Hepatocyte (in vitro differentiated cells): Measurements from ENCODE around the gene ZNF419. TPM values are rescaled to one million over a fixed set of nuclear protein-coding genes. Genes with fewer than 3 reads are reported as not detected.

Experiments used
- DNase-seq: peaks from one replicate; pipeline ENCODE4 v3.0.0-alpha.2; 2016; ENCODE audit warnings: low spot score
- H2AFZ ChIP-seq: fragments of 200-600 bp; sonication (generic); 2 replicates; pipeline ENCODE4 v1.6.0; 2016; ENCODE audit warnings: antibody characterized with exemption, mild to moderate bottlenecking
- H3K27ac ChIP-seq: fragments of 200-600 bp; sonication (generic); 2 replicates; pipeline ENCODE4 v1.5.1; 2016; ENCODE audit warnings: mild to moderate bottlenecking
- H3K27me3 ChIP-seq: fragments of 200-600 bp; sonication (generic); 2 replicates; pipeline ENCODE4 v1.6.1; 2016
- H3K36me3 ChIP-seq: fragments of 200-600 bp; sonication (generic); replicated peaks from 2 replicates; pipeline ENCODE4 v1.5.1; 2016; ENCODE audit warnings: low read depth; ENCODE audit not compliant: insufficient read depth
- H3K4me1 ChIP-seq: fragments of 200-600 bp; sonication (generic); 2 replicates; pipeline ENCODE4 v1.5.1; 2016; ENCODE audit warnings: mild to moderate bottlenecking, moderate library complexity; ENCODE audit not compliant: insufficient read depth
- H3K4me2 ChIP-seq: fragments of 200-600 bp; sonication (generic); 2 replicates; pipeline ENCODE4 v1.6.0; 2016
- H3K4me3 ChIP-seq: fragments of 200-600 bp; sonication (generic); 2 replicates; pipeline ENCODE4 v1.5.1; 2016; ENCODE audit warnings: mild to moderate bottlenecking
- H3K79me2 ChIP-seq: fragments of 200-600 bp; sonication (generic); 2 replicates; pipeline ENCODE4 v1.6.0; 2017; ENCODE audit warnings: mild to moderate bottlenecking
- H3K9me2 ChIP-seq: fragments of 200-600 bp; sonication (generic); replicated peaks from 2 replicates; pipeline ENCODE4 v1.6.0; 2017; ENCODE audit warnings: mild to moderate bottlenecking; ENCODE audit not compliant: insufficient read depth
- H3K9me3 ChIP-seq: fragments of 200-600 bp; sonication (generic); 2 replicates; pipeline ENCODE4 v1.5.1; 2016; ENCODE audit warnings: low read depth, mild to moderate bottlenecking
- H4K20me1 ChIP-seq: fragments of 200-600 bp; sonication (generic); 2 replicates; pipeline ENCODE4 v1.6.0; 2016; ENCODE audit warnings: mild to moderate bottlenecking; ENCODE audit not compliant: insufficient read depth, poor library complexity, severe bottlenecking
- EZH2 ChIP-seq: fragments of 200-600 bp; sonication (generic); IDR thresholded peaks from 2 replicates; pipeline ENCODE4 v1.6.1; 2016; ENCODE audit warnings: antibody characterized with exemption, mild to moderate bottlenecking, borderline replicate concordance
- EZH2phosphoT487 ChIP-seq: fragments of 200-600 bp; sonication (generic); IDR thresholded peaks from one replicate; pipeline ENCODE4 v1.6.1; 2018; ENCODE audit warnings: antibody characterized with exemption, mild to moderate bottlenecking, low read depth, moderate library complexity; ENCODE audit not compliant: unreplicated experiment, severe bottlenecking
- WGBS: methylation state at CpG from one replicate; pipeline ENCODE4 v1.1.6; 2016; ENCODE audit warnings: low lambda C conversion rate; ENCODE audit errors: missing lambda C conversion rate; 5-methylcytosine and 5-hydroxymethylcytosine counted together
- polyA plus RNA-seq: library from polyadenylated mRNA; unstranded; fragments of >200 nt; fragmentation: Nextera tagmentation; extraction: Ambion mirVana; gene quantifications from 2 replicates; pipeline ENCODE4 v1.2.1, GENCODE V29; 2016
- total RNA-seq: library from RNA; depleted of rRNA; stranded (reverse); fragments of >200 nt; gene quantifications from 2 replicates; pipeline ENCODE4 v1.2.3, GENCODE V29; 2014
- TF ChIP-seq, protein P1 (sequence below): fragments of 200-600 bp; sonication (generic); IDR thresholded peaks from 2 replicates; pipeline ENCODE4 v1.5.1; 2016; ENCODE audit warnings: antibody characterized with exemption, mild to moderate bottlenecking; ENCODE audit not compliant: poor library complexity

ZNF419 gene
- total and polyA plus RNA-seq, 2 experiments from 2014 or later: 9.4 TPM

- peaks cover 36% of the 10 kb centered on the region for H3K79me2 ChIP-seq
- no peaks in the 10 kb centered on the region for H3K4me1 ChIP-seq
- H3K36me3 ChIP-seq: peaks cover 6% of the 10 kb centered on the region
- no peak overlapping the region for H3K4me3 ChIP-seq
- no peaks in the 10 kb centered on the region for H3K27me3 ChIP-seq
- 76% methylated on average over 5 of the region's 5 CpGs for WGBS
- H3K9me3 ChIP-seq: no peaks in the 10 kb centered on the region
- H3K9me2 ChIP-seq: no peaks in the 10 kb centered on the region
- no peak overlapping the region for H2AFZ ChIP-seq
- no peaks in the 10 kb centered on the region for H4K20me1 ChIP-seq
- DNase-seq: no peak
- no peak for TF ChIP-seq EZH2
- no peak for TF ChIP-seq EZH2phosphoT487
- TF ChIP-seq, protein P1, sequence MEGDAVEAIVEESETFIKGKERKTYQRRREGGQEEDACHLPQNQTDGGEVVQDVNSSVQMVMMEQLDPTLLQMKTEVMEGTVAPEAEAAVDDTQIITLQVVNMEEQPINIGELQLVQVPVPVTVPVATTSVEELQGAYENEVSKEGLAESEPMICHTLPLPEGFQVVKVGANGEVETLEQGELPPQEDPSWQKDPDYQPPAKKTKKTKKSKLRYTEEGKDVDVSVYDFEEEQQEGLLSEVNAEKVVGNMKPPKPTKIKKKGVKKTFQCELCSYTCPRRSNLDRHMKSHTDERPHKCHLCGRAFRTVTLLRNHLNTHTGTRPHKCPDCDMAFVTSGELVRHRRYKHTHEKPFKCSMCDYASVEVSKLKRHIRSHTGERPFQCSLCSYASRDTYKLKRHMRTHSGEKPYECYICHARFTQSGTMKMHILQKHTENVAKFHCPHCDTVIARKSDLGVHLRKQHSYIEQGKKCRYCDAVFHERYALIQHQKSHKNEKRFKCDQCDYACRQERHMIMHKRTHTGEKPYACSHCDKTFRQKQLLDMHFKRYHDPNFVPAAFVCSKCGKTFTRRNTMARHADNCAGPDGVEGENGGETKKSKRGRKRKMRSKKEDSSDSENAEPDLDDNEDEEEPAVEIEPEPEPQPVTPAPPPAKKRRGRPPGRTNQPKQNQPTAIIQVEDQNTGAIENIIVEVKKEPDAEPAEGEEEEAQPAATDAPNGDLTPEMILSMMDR: no peak
- H3K27ac ChIP-seq: no peak overlapping the region
- no peak overlapping the region for H3K4me2 ChIP-seq
Observed at GRCh38 chr19:57443121-57443696, 44.3 kb upstream of the ZNF419 start.

- TF ChIP-seq EZH2phosphoT487 (no peak), EZH2 (no peak)
- TF ChIP-seq, protein P1: no peak
- H3K9me3 ChIP-seq: no peaks in the 10 kb centered on the region
- no peaks in the 10 kb centered on the region for H3K79me2 ChIP-seq
- H3K27ac ChIP-seq: no peak overlapping the region
- H3K4me1 ChIP-seq: no peaks in the 10 kb centered on the region
- H3K36me3 ChIP-seq: no peaks in the 10 kb centered on the region
- no peak overlapping the region for H3K4me2 ChIP-seq
- H3K27me3 ChIP-seq: no peaks in the 10 kb centered on the region
- H2AFZ ChIP-seq: no peak overlapping the region
- no peak overlapping the region for H3K4me3 ChIP-seq
- 94% methylated on average over 3 of the region's 3 CpGs for WGBS
- H3K9me2 ChIP-seq: no peaks in the 10 kb centered on the region
- no peak for DNase-seq
- H4K20me1 ChIP-seq: no peaks in the 10 kb centered on the region
Observed at GRCh38 chr19:57452307-57452706, 35.2 kb upstream of the ZNF419 start.

GRCh38 chr19:57465680-57466381 is 21.7 kb upstream of the ZNF419 start:
- no peak for DNase-seq
- WGBS: 96% methylated on average over 5 of the region's 5 CpGs
- Histone ChIP-seq H3K79me2 (peaks cover 26% of the 10 kb centered on the region), H3K4me3 (no peak overlapping the region), H3K36me3 (peaks cover 5% of the 10 kb centered on the region), H3K9me2 (no peaks in the 10 kb centered on the region), H4K20me1 (no peaks in the 10 kb centered on the region), H3K27me3 (no peaks in the 10 kb centered on the region), H3K4me1 (no peaks in the 10 kb centered on the region), H3K9me3 (peaks cover 62% of the 10 kb centered on the region), H3K27ac (no peak overlapping the region), H2AFZ (no peak overlapping the region), H3K4me2 (no peak overlapping the region)
- TF ChIP-seq, protein P1: peak; percentile 4
- TF ChIP-seq EZH2: no peak
